GM18517 (cell line): Measurements from ENCODE around the gene PROSER3.

ENCODE experiments used
- ATAC-seq: cut with Tn5 transposase; IDR thresholded peaks from one replicate; pipeline ENCODE4 v1.9.1; 2021; ENCODE audit warnings: mild to moderate bottlenecking, moderate library complexity; ENCODE audit not compliant: unreplicated experiment

Gene PROSER3

DNA sequence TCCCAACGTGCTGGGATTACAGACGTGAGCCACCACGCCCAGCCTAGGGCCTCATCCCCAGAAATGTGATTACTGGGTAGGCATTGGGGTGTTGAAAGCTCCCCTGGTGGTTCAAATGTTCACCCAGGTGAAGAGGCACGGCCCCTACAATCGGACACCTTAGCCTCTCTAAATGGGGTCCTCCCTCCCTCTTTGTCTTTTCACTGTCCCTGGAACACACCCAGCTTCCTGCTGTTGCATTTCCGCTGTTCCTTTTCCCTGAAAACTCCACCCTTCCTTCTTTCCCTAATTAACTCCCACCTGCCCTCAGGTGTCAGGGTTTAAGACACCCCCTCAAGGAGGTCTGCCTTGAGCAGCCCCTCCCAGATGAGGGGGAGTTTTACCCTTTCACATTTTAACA, 58.3 kb downstream of the PROSER3 start:
- ATAC-seq = no peak

DNA sequence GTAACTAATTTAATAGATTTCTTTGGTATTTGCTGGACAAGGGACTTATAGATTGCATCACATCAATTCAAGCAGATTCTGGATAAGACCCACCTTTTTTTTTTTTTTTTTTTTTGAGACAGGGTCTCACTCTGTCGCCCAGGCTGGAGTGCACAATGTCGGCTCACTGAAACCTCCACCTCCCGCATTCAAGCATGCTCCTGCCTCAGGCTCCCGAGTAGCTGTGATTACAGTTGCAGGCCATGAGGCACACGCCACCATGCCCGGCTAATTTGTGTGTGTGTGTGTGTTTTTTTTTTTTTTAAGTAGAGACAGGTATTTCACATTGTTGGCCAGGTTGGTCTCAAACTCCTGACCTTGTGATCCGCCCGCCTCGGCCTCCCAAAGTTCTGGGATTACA, 58.9 kb downstream of the PROSER3 start:
- ATAC-seq = no peak

DNA sequence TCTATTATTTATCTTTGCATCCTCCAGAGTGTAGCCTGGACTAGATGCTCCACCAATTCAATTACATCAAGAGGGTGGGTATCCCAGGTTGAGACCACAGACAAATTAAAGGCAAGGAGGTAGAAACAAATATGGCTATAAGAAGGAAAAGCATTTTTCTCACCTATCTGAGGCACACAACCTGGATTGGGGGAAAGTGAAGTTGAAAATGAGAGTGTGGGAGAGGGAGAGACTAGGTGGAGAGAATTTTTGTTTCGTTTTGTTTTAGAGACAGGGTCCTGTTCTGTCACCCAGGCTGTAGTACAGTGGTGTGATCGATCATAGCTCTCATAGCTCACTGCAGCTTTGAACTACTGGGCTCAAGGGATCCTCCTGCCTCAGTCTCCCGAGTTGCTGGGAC, 60.5 kb downstream of the PROSER3 start:
- no peak for ATAC-seq
